ENCODE measurements around the gene KATNBL1. TPM values are rescaled to one million over a fixed set of nuclear protein-coding genes. Genes with fewer than 3 reads are reported as not detected.

KATNBL1 gene
- total RNA-seq, 1 experiment from 2014 or later = 46.1 TPM

GRCh38 chr15:34258151-34258550, 48.3 kb upstream of the KATNBL1 start:
- in situ Hi-C loops (cut with HindIII; ENCODE audit: low pct_unique_long_range_greater_than_20kb, low sequenced_read_pairs) = no loop called here
- DNase-seq (ENCODE audit: low read depth, low spot score) (no peak), ATAC-seq (no peak)
- no peaks in the 10 kb centered on the region for H3K4me1 ChIP-seq (ENCODE audit: control insufficient read depth, insufficient read depth, low read length)
- no TSS peak for BruUV-seq (replicated peaks)
- intact Hi-C loops (cut with micrococcal nuclease; ENCODE audit: unreplicated experiment) = no loop called here
- no peaks in the 10 kb centered on the region for H3K36me3 ChIP-seq (ENCODE audit: control insufficient read depth, insufficient read depth, low read length)
- H3K27me3 ChIP-seq (ENCODE audit: control insufficient read depth, insufficient read depth, low read length) = no peaks in the 10 kb centered on the region
- no peaks in the 10 kb centered on the region for H3K9me3 ChIP-seq (ENCODE audit: control insufficient read depth, insufficient read depth, low read depth, low read length)
- ChIA-PET POLR2A (interaction anchor here (0.5 kb wide), 1 partner anchor 1755 kb away, joined by 5 read pairs; no protein-coding TSS in a partner anchor), CTCF (no interaction called here)
- TF ChIP-seq CTCF (IDR thresholded peaks at IDR 0.05) (no peak), POLR2AphosphoS5 (IDR thresholded peaks at IDR 0.05; ENCODE audit: low read depth, low read length) (no peak), TCF7L2 (IDR thresholded peaks at IDR 0.05; ENCODE audit: low read depth, low read length) (no peak), REST (IDR thresholded peaks at IDR 0.05; ENCODE audit: insufficient read depth in 1 of 2, low read depth in 2 of 2, low read length in 1 of 2) (no peak), SIN3A (IDR thresholded peaks at IDR 0.05; ENCODE audit: borderline replicate concordance, insufficient read depth, low read depth, low read length) (no peak)
- no peak overlapping the region for H3K4me3 ChIP-seq (ENCODE audit: low read depth in 2 of 2, low read length in 2 of 2)
- H3K27ac ChIP-seq (ENCODE audit: low read length) = no peak overlapping the region

GRCh38 chr15:34252545-34252944, 42.6 kb upstream of the KATNBL1 start:
- TF ChIP-seq TCF7L2 (IDR thresholded peaks at IDR 0.05; ENCODE audit: low read depth, low read length) = no peak
- TF ChIP-seq POLR2AphosphoS5 (IDR thresholded peaks at IDR 0.05; ENCODE audit: low read depth, low read length) = no peak
- TF ChIP-seq CTCF (IDR thresholded peaks at IDR 0.05) = no peak
- no peak for TF ChIP-seq SIN3A (IDR thresholded peaks at IDR 0.05; ENCODE audit: borderline replicate concordance, insufficient read depth, low read depth, low read length)
- TF ChIP-seq REST (IDR thresholded peaks at IDR 0.05; ENCODE audit: insufficient read depth in 1 of 2, low read depth in 2 of 2, low read length in 1 of 2) = no peak
- H3K9me3 ChIP-seq (ENCODE audit: control insufficient read depth, insufficient read depth, low read depth, low read length) = no peaks in the 10 kb centered on the region
- H3K27me3 ChIP-seq (ENCODE audit: control insufficient read depth, insufficient read depth, low read length) = no peaks in the 10 kb centered on the region
- BruUV-seq (replicated peaks) = no TSS peak
- H3K36me3 ChIP-seq (ENCODE audit: control insufficient read depth, insufficient read depth, low read length) = no peaks in the 10 kb centered on the region
- CTCF ChIA-PET = no interaction called here
- H3K4me1 ChIP-seq (ENCODE audit: control insufficient read depth, insufficient read depth, low read length) = no peaks in the 10 kb centered on the region
- DNase-seq (ENCODE audit: low read depth, low spot score) (no peak), ATAC-seq (no peak)
- no peak overlapping the region for H3K4me3 ChIP-seq (ENCODE audit: low read depth in 2 of 2, low read length in 2 of 2)
- POLR2A ChIA-PET = no interaction called here
- intact Hi-C loops (cut with micrococcal nuclease; ENCODE audit: unreplicated experiment) (no loop called here), in situ Hi-C loops (cut with HindIII; ENCODE audit: low pct_unique_long_range_greater_than_20kb, low sequenced_read_pairs) (no loop called here)
- H3K27ac ChIP-seq (ENCODE audit: low read length) = no peak overlapping the region

Measured in Panc1 (cell line).